Fibroblast of lung (primary cell): Measurements from ENCODE around the gene PRRX2. TPM values are rescaled to one million over a fixed set of nuclear protein-coding genes. Genes with fewer than 3 reads are reported as not detected.

Source experiments
- DNase-seq, 2 donors: peaks; one replicate each; pipeline versions ENCODE4 v3.0.0 to v3.0.0-alpha.2; 2010; ENCODE audit warnings: low read depth in 2 of 2
- H2AFZ ChIP-seq: 2 replicates; pipeline ENCODE4 v1.5.1; 2012; ENCODE audit warnings: low read length, control low read depth, inconsistent platforms
- H3K27ac ChIP-seq: 2 replicates; pipeline ENCODE4 v1.5.1; 2011; ENCODE audit warnings: low read length, control low read depth; ENCODE audit not compliant: insufficient read depth
- H3K27me3 ChIP-seq: 2 replicates; pipeline ENCODE4 v1.5.1; 2011; ENCODE audit warnings: mild to moderate bottlenecking, low read length; ENCODE audit not compliant: control insufficient read depth, insufficient read depth
- H3K36me3 ChIP-seq: 2 replicates; pipeline ENCODE4 v1.5.1; 2011; ENCODE audit warnings: low read length; ENCODE audit not compliant: control insufficient read depth, insufficient read depth
- H3K4me1 ChIP-seq: 2 replicates; pipeline ENCODE4 v1.5.1; 2011; ENCODE audit warnings: low read length; ENCODE audit not compliant: control insufficient read depth, insufficient read depth; ENCODE audit errors: extremely low read depth
- H3K4me2 ChIP-seq: 2 replicates; pipeline ENCODE4 v1.5.1; 2011; ENCODE audit warnings: low read length, control low read depth; ENCODE audit not compliant: insufficient read depth; ENCODE audit errors: extremely low read depth
- H3K4me3 ChIP-seq, 4 experiments: fragments of 200-600 bp in 1 of 4; sonication (generic) in 1 of 4; replicated peaks in 1 of 4; 2 replicates each; pipeline ENCODE4 v1.5.1; 2011 to 2016; ENCODE audit warnings: low read length in 4 of 4, low read depth in 3 of 4, mild to moderate bottlenecking in 3 of 4, control low read depth in 2 of 4, inconsistent platforms in 1 of 4, mixed read lengths in 1 of 4; ENCODE audit not compliant: insufficient read depth in 1 of 4; ENCODE audit errors: control extremely low read depth in 1 of 4
- H3K79me2 ChIP-seq: 2 replicates; pipeline ENCODE4 v1.5.1; 2012; ENCODE audit warnings: mild to moderate bottlenecking, low read length, inconsistent platforms; ENCODE audit not compliant: control insufficient read depth, insufficient read depth
- H3K9ac ChIP-seq: 2 replicates; pipeline ENCODE4 v1.5.1; 2011; ENCODE audit warnings: mild to moderate bottlenecking, low read length, control low read depth; ENCODE audit not compliant: insufficient read depth
- H3K9me3 ChIP-seq: 2 replicates; pipeline ENCODE4 v1.5.1; 2012; ENCODE audit warnings: low read depth, low read length; ENCODE audit not compliant: control insufficient read depth, insufficient read depth
- H4K20me1 ChIP-seq: 2 replicates; pipeline ENCODE4 v1.5.1; 2011; ENCODE audit warnings: low read length; ENCODE audit not compliant: control insufficient read depth, insufficient read depth; ENCODE audit errors: extremely low read depth
- EZH2 ChIP-seq: IDR thresholded peaks from 2 replicates; pipeline ENCODE4 v1.5.1; 2012; ENCODE audit warnings: low read length, control low read depth, mild to moderate bottlenecking; ENCODE audit errors: missing control alignments
- polyA plus RNA-seq, 2 donors: library from polyadenylated mRNA; depleted of rRNA in 1 of 2; stranded (reverse) in 1 of 2; unstranded in 1 of 2; fragments of >200 nt; gene quantifications; 2 replicates each; pipeline ENCODE4 v1.2.1, GENCODE V29; 2011 to 2012; ENCODE audit warnings: missing spikeins in 1 of 2
- total RNA-seq: library from RNA; depleted of rRNA; stranded (reverse); fragments of >200 nt; gene quantifications from 2 replicates; pipeline ENCODE4 v1.2.1, GENCODE V29; 2014
- TF ChIP-seq, protein P1 (sequence below), 2 donors: IDR thresholded peaks in 1 of 2; conservative IDR thresholded peaks in 1 of 2; 1 replicate in 1 of 2; 2 replicates in 1 of 2; pipeline ENCODE4 v1.5.1; 2011 to 2012; ENCODE audit warnings: low read length in 2 of 2, control low read depth in 1 of 2, inconsistent platforms in 1 of 2, low read depth in 1 of 2, mild to moderate bottlenecking in 1 of 2

The PRRX2 gene
- total and polyA plus RNA-seq, 2 donors (not counting 1 experiment from before 2014, with no cell fraction given): 4.4 to 11.7 TPM

DNA sequence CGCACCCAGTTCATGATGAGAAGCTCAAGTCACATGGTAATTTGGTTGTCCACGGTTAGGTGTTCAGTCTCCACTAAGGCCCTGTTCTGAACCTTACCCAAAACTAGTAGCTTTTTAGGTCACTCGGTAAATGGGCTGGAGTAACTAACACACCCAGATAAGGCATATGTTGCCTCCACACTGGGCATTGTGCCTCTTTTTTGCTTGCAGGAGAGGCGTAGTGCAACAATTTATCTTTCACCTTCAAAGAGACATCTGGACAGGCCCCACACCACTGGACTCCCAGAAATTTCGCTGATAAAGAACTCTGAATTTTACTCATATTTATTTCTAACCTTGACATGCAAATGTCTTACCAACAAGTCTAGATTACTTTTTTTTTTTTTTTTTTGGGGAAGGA lies 104.2 kb downstream of the PRRX2 start:
- no peaks in the 10 kb centered on the region for H3K27me3 ChIP-seq
- DNase-seq: no peak

DNA sequence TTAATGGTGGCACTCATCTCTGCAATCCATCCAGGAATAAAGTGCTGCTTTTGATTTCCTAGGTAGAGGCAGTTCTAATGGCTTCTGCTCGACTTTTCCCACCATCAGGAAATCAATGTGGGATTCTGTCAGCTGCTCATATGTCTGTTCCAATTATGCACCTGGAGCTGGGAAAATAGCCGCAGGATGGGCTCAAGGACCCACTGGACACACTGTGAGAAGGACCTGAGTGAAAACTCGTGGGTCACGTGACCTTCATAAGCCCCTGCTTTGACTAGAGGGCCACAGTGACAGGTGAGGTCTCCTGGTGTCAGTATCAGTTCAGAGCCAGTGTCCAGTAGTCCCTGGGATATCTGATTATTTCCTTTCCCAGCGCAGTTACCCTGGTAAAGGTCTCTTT lies 105.3 kb downstream of the PRRX2 start:
- Histone ChIP-seq H2AFZ (no peak overlapping the region), H3K27ac (no peak overlapping the region), H3K9ac (no peak overlapping the region), H3K9me3 (no peaks in the 10 kb centered on the region), H4K20me1 (no peaks in the 10 kb centered on the region), H3K79me2 (no peaks in the 10 kb centered on the region), H3K4me2 (no peak overlapping the region), H3K27me3 (no peaks in the 10 kb centered on the region), H3K4me3 (no peak overlapping the region), H3K4me1 (peaks cover 8% of the 10 kb centered on the region), H3K36me3 (no peaks in the 10 kb centered on the region)
- no peak for TF ChIP-seq EZH2
- TF ChIP-seq, protein P1, sequence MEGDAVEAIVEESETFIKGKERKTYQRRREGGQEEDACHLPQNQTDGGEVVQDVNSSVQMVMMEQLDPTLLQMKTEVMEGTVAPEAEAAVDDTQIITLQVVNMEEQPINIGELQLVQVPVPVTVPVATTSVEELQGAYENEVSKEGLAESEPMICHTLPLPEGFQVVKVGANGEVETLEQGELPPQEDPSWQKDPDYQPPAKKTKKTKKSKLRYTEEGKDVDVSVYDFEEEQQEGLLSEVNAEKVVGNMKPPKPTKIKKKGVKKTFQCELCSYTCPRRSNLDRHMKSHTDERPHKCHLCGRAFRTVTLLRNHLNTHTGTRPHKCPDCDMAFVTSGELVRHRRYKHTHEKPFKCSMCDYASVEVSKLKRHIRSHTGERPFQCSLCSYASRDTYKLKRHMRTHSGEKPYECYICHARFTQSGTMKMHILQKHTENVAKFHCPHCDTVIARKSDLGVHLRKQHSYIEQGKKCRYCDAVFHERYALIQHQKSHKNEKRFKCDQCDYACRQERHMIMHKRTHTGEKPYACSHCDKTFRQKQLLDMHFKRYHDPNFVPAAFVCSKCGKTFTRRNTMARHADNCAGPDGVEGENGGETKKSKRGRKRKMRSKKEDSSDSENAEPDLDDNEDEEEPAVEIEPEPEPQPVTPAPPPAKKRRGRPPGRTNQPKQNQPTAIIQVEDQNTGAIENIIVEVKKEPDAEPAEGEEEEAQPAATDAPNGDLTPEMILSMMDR (conservative IDR thresholded peaks at IDR 0.05 in 1 of 2, IDR thresholded peaks at IDR 0.05 in 1 of 2; ENCODE audit: low read depth in 1 of 2, low read length in 2 of 2): no peak
- DNase-seq: no peak

More for the DNA sequence above, 104.2 kb downstream of the PRRX2 start:
- H3K27ac ChIP-seq: no peak overlapping the region
- H3K4me3 ChIP-seq: no peak overlapping the region
- H3K4me2 ChIP-seq: no peak overlapping the region
- no peaks in the 10 kb centered on the region for H4K20me1 ChIP-seq
- no peak overlapping the region for H2AFZ ChIP-seq
- H3K9ac ChIP-seq: no peak overlapping the region
- no peaks in the 10 kb centered on the region for H3K79me2 ChIP-seq
- no peaks in the 10 kb centered on the region for H3K36me3 ChIP-seq
- TF ChIP-seq, protein P1 (conservative IDR thresholded peaks at IDR 0.05 in 1 of 2, IDR thresholded peaks at IDR 0.05 in 1 of 2; ENCODE audit: low read depth in 1 of 2, low read length in 2 of 2): no peak
- TF ChIP-seq EZH2: no peak
- peaks cover 8% of the 10 kb centered on the region for H3K4me1 ChIP-seq
- H3K9me3 ChIP-seq: no peaks in the 10 kb centered on the region

Other genes with a start within 250 kb of the PRRX2 start
- 0.17 and 0.26 TPM in 2 replicates for gene C9orf50, start 44.5 kb upstream of the PRRX2 start, total RNA-seq
- gene C9orf50, start 44.5 kb upstream of the PRRX2 start, polyA plus RNA-seq: 0.14 and 0.16 TPM in 2 replicates
- gene NTMT1, start 39.5 kb upstream of the PRRX2 start, total RNA-seq: 33.1 and 34.2 TPM in 2 replicates
- gene NTMT1, start 39.5 kb upstream of the PRRX2 start, polyA plus RNA-seq: 51.9 and 62.1 TPM in 2 replicates
- 14.4 and 14.9 TPM in 2 replicates for gene ASB6, start 23.5 kb upstream of the PRRX2 start, total RNA-seq
- 15.4 and 21.1 TPM in 2 replicates for gene ASB6, start 23.5 kb upstream of the PRRX2 start, polyA plus RNA-seq
- 9.6 and 16.7 TPM in 2 replicates for gene PTGES, start 87.4 kb downstream of the PRRX2 start, total RNA-seq
- gene PTGES, start 87.4 kb downstream of the PRRX2 start, polyA plus RNA-seq: 8.8 and 13.3 TPM in 2 replicates
- 18.7 and 20.3 TPM in 2 replicates for gene TOR1B, start 137.5 kb downstream of the PRRX2 start, total RNA-seq
- gene TOR1B, start 137.5 kb downstream of the PRRX2 start, polyA plus RNA-seq: 29.5 and 33.6 TPM in 2 replicates
- gene TOR1A, start 158.5 kb downstream of the PRRX2 start, total RNA-seq: 31.1 and 31.5 TPM in 2 replicates
- gene TOR1A, start 158.5 kb downstream of the PRRX2 start, polyA plus RNA-seq: 80.2 and 101 TPM in 2 replicates
- gene C9orf78, start 169.6 kb downstream of the PRRX2 start, total RNA-seq: 39.8 TPM in 2 replicates
- 88.6 and 92.6 TPM in 2 replicates for gene C9orf78, start 169.6 kb downstream of the PRRX2 start, polyA plus RNA-seq
- gene USP20, start 169.8 kb downstream of the PRRX2 start, total RNA-seq: 7.4 and 12.9 TPM in 2 replicates
- 6.7 and 6.8 TPM in 2 replicates for gene USP20, start 169.8 kb downstream of the PRRX2 start, polyA plus RNA-seq